Right ventricle myocardium inferior (tissue), 1 donor: ENCODE data around the gene ZFAND3. TPM values are rescaled to one million over a fixed set of nuclear protein-coding genes. Genes with fewer than 3 reads are reported as not detected.
A peak's percentile ranks its signal among the peaks of the same experiment; 100 is the strongest.
"Not testable (repeated sequence)": the region's sequence is repeated elsewhere in the genome, so short reads cannot be mapped to it uniquely, and the experiment has no call there.

Source experiments
- ATAC-seq: fragments of 200-7000 bp; cut with Tn5 transposase; one replicate; pipeline ENCODE4 v1.9.1; 2020; ENCODE audit warnings: mild to moderate bottlenecking, moderate library complexity
- DNase-seq: peaks from one replicate; pipeline ENCODE4 v3.0.0; 2021; ENCODE audit errors: missing footprints
- intact Hi-C: fragments of 100-400 bp; cut with DNase I; formaldehyde crosslinking; loops from one replicate; pipeline ENCODE4 v1.11.0; 2022
- total RNA-seq: library from RNA; stranded (reverse); fragmentation: NEBNext Ultra II Directional; extraction: Animal tissue kit (Norgen Biotek cat#: 25700); gene quantifications from one replicate; pipeline ENCODE4 v1.2.1, GENCODE V29; 2021
- donor health status: DM: no; HTN: yes; CAD: no; lungs with severe emphysema.

The ZFAND3 gene
- total RNA-seq, 1 donor from 2014 or later, result 84.1 TPM

- intact Hi-C loops, result no loop called here
- DNase-seq (no peak), ATAC-seq (no peak)
Observed at GRCh38 chr6:38113825-38114576, 294.5 kb downstream of the ZFAND3 start.

- ATAC-seq, result no peak
- DNase-seq, result no peak
Observed at GRCh38 chr6:38114976-38115625, 295.6 kb downstream of the ZFAND3 start.

GRCh38 chr6:38115626-38116008 lies 296.1 kb downstream of the ZFAND3 start:
- DNase-seq (no peak), ATAC-seq (no peak)
- intact Hi-C loops, result no loop called here

More at GRCh38 chr6:38114976-38115625, 295.6 kb downstream of the ZFAND3 start:
- intact Hi-C loops, result no loop called here

DNA sequence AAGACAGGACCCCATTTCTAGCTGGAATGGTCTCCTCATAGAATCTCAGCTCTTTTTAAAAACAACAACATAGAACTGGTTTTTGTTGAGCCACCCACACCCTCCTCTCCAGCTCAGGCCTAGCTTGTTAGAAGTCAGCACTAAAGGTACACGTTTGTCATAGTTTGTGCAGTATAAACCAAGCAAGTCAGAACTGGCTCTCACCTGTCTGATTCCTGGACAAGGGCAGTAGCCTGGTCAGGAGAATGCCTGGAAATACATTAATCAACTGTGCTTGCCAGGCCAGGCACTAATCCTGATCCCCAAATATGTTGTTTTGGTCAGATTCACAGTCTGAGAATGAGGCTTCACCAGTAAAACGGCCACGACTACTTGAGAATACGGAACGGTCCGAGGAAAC lies 296.7 kb downstream of the ZFAND3 start:
- ATAC-seq, result no peak
- no peak for DNase-seq
- intact Hi-C loops, result no loop called here

DNA sequence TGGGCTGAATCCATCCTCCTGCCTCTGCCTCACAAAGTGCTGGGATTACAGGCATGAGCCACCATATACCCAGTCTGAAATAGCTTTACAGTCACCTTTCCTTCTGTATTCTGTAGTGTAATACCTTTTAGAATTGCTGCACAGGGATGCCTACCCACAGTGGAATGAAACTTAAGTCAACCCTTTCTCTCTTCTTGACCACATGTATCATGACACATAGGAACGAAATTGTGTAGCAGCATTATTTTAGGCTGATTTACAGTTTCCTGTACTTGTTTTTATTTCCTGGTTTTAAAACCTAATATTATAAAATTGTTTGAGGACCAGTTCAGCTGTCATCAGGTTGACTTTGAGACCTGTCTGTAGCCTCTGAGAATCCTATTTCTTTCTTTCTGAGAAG lies 297.8 kb downstream of the ZFAND3 start:
- ATAC-seq (no peak), DNase-seq (no peak)
- intact Hi-C loops, result no loop called here

DNA sequence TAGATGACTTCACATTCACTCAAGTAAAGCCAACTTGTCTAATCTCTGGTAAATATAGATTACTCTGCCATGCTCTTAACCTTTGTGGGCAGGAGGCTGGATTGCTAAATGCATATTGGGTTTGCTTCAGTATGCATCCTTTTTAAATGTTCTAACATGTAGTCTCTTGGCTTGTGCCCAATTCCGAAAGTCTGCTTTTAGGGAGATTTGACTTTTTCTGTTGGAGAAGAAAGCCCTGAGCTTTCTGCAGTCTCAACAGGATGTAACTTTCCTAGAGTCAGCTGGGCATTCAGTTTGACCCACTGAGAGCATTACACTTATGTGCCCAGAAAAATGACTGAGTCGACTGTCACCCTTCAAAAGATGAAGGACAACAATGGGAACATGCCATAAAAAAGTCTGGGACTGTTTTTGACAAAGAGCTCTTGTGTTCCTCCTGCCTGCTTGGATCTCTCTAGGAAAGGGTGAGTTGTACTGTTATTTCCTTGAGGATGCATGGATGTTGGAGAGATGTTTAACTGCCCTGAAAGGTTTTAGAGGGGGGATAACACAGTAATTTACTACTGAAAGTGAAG lies 299.4 kb downstream of the ZFAND3 start:
- ATAC-seq (no peak), DNase-seq (no peak)
- intact Hi-C loops, result no loop called here

DNA sequence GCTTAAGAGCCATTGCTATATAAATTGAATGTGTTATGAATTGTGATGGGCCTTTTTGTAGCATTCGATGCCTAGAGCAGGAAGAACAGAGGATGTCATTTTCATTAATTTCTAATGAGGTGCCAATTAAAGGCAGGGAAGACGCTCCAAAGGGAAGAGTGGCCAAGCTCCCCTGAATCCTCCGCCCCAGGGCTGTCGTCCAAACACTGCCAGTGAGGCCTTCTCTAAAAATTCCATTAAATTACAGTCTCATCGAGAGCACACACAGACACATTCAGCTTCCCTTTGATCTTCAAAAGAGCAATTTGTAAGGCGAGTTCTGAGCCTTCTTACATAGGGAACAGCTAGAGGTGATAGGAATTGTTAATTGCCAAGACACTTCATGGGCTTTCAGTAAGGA lies 300.0 kb downstream of the ZFAND3 start:
- intact Hi-C loops, result no loop called here
- DNase-seq, result no peak
- no peak for ATAC-seq

DNA sequence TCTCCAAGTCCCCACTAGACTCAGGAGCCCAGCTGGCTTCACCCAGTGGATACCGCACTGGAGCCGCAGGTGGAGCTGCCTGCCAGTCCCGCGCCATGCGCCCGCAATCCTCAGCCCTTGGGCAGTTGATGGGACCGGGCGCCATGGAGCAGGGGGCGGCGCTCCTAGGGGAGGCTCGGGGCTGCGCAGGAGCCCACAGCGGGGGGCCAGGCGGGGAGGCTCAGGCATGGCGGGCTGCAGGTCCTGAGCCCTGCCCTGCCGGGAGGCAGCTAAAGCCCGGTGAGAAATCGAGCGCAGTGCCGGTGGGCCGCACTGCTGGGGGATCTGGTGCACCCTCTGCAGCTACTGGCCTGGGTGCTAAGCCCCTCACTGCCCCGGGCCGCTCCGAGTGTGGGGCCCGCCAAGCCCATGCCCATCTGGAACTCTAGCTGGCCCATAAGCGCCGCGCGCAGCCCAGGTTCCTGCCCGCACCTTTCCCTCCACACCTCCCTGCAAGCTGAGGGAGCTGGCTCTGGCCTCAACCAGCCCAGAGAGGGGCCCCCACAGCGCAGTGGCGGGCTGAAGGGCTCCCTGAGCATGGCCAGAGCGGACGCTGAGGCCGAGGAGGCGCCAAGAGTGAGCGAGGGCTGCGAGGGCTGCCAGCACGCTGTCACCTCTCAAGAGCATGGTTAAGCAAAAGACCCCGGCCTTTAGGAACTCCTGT lies 304.8 kb downstream of the ZFAND3 start:
- intact Hi-C loops, DNase-seq, ATAC-seq: not testable (repeated sequence)

- intact Hi-C loops, result no loop called here
- ATAC-seq, result peak; percentile 48
- no peak for DNase-seq
Observed at GRCh38 chr6:38127284-38127683, 307.8 kb downstream of the ZFAND3 start.

GRCh38 chr6:38131527-38131965 lies 312.0 kb downstream of the ZFAND3 start:
- DNase-seq, result no peak
- intact Hi-C loops, result no loop called here
- ATAC-seq, result peak; percentile 71

DNA sequence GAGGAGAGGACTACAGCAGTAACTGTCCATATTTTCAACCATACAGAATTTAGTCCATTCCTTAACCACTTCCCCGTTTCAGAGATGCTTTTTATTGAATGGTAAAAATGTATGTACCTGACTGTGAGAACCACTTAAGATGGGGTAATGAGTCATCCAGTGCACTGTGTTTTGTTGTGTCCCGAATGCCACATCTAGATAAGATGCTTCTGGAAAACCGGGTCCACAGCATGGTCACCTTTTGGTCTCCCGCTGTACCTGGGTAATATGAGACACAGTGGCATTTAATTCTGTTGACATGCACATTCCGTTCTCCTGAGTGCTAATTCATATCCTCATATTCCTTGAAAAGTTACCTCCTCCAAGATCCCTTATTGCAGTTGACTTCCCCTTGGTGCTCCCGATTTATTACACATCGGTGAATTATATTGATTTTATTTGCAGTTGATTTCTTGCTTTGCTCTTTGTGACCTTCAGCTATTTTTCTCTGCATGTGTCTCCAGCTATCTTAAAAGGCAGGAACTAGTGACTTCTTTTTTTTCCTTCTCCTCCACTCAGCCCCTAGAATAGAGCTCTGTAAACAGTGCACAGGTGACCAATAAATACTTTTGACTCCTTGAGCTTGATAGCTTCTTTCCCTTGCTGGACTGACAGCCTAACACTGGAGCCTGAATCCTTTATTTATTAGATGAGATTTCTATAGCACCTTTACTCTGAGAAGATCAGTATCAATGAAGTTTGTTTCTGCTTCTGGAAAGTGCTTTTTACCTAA lies 314.6 kb downstream of the ZFAND3 start:
- no peak for ATAC-seq
- intact Hi-C loops, result no loop called here

DNA sequence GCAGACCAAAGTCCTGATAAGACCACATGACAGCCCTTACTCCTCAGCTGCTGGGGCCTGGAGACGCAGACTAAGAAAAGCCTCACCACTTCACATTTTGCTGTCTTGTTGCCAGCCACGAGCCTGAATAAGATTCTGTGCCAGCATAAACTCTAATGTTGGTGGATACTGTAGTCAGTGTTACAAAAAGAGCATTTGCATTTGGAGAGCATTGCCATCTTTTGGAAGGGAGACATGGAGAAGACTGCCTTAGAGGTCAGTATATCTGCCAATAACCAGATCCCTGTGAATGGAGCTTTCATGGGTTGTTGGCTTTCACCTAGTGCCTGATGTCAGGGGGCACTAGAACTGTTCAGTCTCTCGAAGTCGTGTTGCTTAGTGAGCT lies 315.2 kb downstream of the ZFAND3 start:
- ATAC-seq (peak; percentile 82), DNase-seq (no peak)
- intact Hi-C loops, result no loop called here

More for the DNA sequence above, 314.6 kb downstream of the ZFAND3 start:
- no peak for DNase-seq

- ATAC-seq, result no peak
- no peak for DNase-seq
- intact Hi-C loops, result no loop called here
Observed at GRCh38 chr6:38136547-38136946, 317.0 kb downstream of the ZFAND3 start.

DNA sequence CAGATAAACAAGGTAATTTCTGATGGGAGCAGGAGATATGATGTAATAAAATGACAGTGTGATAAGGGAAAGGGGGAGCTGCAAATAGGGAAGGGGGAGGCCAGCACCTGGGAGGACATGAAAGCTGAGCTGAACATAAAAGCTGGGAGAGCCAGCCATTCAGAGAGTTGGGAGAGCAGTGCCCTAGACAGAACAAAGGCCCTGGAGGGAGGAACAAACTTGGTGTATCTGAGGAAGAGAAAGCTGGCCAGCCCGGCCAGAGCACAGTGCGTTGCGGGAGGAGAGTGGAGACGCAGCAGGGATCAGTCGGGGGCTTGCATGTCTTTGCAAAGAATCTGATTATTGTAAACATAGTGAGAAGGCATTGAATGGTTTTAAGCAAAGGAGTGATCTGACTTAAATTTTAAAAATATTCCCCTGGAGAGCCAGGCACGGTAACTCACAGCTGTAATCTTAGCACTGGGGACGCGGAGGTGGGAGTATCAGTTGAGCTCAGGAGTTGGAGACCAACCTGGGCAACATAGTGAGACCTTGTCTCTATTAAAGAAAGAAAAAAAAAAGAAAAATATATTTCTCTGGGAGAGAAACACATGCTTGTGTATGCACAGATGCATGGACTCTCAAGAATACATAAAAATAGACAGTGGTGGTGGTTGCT lies 318.2 kb downstream of the ZFAND3 start:
- ATAC-seq (no peak), DNase-seq (no peak)
- intact Hi-C loops, result no loop called here

GRCh38 chr6:38138374-38138773 lies 318.8 kb downstream of the ZFAND3 start:
- intact Hi-C loops, result no loop called here
- ATAC-seq, result no peak
- no peak for DNase-seq

- intact Hi-C loops, result no loop called here
- ATAC-seq (no peak), DNase-seq (no peak)
Observed at GRCh38 chr6:38141085-38141484, 321.6 kb downstream of the ZFAND3 start.

DNA sequence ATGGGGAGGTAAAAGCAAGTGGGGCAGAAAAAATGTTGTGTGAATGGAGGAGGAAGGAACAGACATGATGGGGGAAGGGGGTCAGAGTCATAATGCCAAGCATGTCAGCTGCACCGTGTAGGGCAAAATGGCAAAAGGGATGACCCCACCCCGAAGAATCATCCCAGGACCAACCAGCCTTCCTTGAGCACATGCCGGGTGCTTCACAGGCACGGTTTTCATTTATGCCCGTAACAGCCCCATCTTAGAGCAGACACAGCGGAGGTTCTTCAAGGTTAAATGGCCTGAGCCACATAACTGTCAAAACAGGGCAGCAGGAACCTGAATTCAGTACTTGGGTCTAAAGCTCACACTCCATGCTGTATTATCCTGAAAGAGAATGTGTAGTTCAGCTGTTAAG lies 322.2 kb downstream of the ZFAND3 start:
- ATAC-seq (no peak), DNase-seq (no peak)
- intact Hi-C loops, result no loop called here

GRCh38 chr6:38142178-38142902 lies 322.8 kb downstream of the ZFAND3 start:
- intact Hi-C loops, result no loop called here
- DNase-seq (no peak), ATAC-seq (no peak)
